ENCODE data around the gene WSCD1. TPM values are rescaled to one million over a fixed set of nuclear protein-coding genes. Genes with fewer than 3 reads are reported as not detected.

Gene WSCD1
- polyA plus RNA-seq, 3 donors = not detected

DNA sequence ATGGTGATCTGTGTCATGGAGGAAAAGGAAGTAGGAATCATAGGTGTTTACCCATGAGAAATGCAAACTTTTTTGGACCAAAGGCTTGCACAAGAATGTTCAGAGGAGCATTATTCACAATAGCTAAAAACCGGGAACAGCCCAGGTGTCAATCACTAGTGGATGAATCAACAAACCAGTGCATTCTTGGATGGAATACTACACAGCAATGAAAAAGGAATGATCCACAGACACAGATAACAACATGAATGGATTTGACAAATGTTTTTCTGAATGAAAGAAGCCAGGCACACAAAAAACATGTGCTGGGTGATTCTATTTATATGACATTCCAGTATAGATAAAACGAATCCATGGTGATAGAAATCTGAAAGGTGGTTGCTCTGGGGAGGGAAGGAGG, 36.0 kb downstream of the WSCD1 start:
- Histone ChIP-seq H3K4me3 (replicated peaks in 1 of 3; ENCODE audit: low read depth in 2 of 3, low read length in 3 of 3) (no peak overlapping the region), H3K9ac (ENCODE audit: insufficient read depth, low read length, poor library complexity, severe bottlenecking) (no peak overlapping the region), H3K4me1 (ENCODE audit: control insufficient read depth in 1 of 2, insufficient read depth in 2 of 2, low read length in 2 of 2) (no peaks in the 10 kb centered on the region), H3K36me3 (replicated peaks in 1 of 2; ENCODE audit: control insufficient read depth in 1 of 2, insufficient read depth in 2 of 2, low read length in 2 of 2) (no peaks in the 10 kb centered on the region), H3K27ac (ENCODE audit: low read depth in 1 of 2, low read length in 2 of 2) (no peak overlapping the region), H3K27me3 (ENCODE audit: control insufficient read depth in 2 of 2, insufficient read depth in 2 of 2, low read length in 2 of 2) (no peaks in the 10 kb centered on the region), H3K4me2 (replicated peaks; ENCODE audit: extremely low read depth, low read length, poor library complexity, severe bottlenecking) (no peak overlapping the region), H4K20me1 (ENCODE audit: insufficient read depth, low read length) (no peaks in the 10 kb centered on the region), H3K9me3 (replicated peaks in 1 of 2; ENCODE audit: control insufficient read depth in 1 of 2, insufficient read depth in 1 of 2, low read length in 2 of 2) (peaks cover 0 to 3% of the 10 kb centered on the region in 2 donors), H2AFZ (ENCODE audit: insufficient read depth, low read depth, low read length, poor library complexity, severe bottlenecking) (no peak overlapping the region), H3K79me2 (ENCODE audit: insufficient read depth, low read length) (no peaks in the 10 kb centered on the region)
- WGBS (ENCODE audit: insufficient coverage) = 100% methylated on average over 2 of the region's 2 CpGs
- TF ChIP-seq, protein P1, sequence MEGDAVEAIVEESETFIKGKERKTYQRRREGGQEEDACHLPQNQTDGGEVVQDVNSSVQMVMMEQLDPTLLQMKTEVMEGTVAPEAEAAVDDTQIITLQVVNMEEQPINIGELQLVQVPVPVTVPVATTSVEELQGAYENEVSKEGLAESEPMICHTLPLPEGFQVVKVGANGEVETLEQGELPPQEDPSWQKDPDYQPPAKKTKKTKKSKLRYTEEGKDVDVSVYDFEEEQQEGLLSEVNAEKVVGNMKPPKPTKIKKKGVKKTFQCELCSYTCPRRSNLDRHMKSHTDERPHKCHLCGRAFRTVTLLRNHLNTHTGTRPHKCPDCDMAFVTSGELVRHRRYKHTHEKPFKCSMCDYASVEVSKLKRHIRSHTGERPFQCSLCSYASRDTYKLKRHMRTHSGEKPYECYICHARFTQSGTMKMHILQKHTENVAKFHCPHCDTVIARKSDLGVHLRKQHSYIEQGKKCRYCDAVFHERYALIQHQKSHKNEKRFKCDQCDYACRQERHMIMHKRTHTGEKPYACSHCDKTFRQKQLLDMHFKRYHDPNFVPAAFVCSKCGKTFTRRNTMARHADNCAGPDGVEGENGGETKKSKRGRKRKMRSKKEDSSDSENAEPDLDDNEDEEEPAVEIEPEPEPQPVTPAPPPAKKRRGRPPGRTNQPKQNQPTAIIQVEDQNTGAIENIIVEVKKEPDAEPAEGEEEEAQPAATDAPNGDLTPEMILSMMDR (IDR thresholded peaks at IDR 0.05) = no peak
- no peak overlapping the region for H3K4me3 Mint-ChIP-seq
- no peak overlapping the region for H3K27ac Mint-ChIP-seq
- H3K27me3 Mint-ChIP-seq (ENCODE audit: low read depth in 3 of 3) = peaks cover 0 to 5% (median 2%) of the 10 kb centered on the region in 3 donors
- intact Hi-C loops (cut with micrococcal nuclease) = no loop called here
- no peak for DNase-seq
- no peaks in the 10 kb centered on the region for H3K4me1 Mint-ChIP-seq
- peaks cover 0 to 11% (median 2%) of the 10 kb centered on the region in 7 donors for H3K9me3 Mint-ChIP-seq
- no peaks in the 10 kb centered on the region for H3K36me3 Mint-ChIP-seq

- Mint-ChIP-seq H3K4me3 (no peak overlapping the region), H3K9me3 (peaks cover 0 to 11% (median 2%) of the 10 kb centered on the region in 7 donors), H3K27me3 (ENCODE audit: low read depth in 3 of 3) (peaks cover 0 to 5% (median 4%) of the 10 kb centered on the region in 3 donors), H3K27ac (no peak overlapping the region), H3K36me3 (no peaks in the 10 kb centered on the region), H3K4me1 (no peaks in the 10 kb centered on the region)
- H3K9ac ChIP-seq (ENCODE audit: insufficient read depth, low read length, poor library complexity, severe bottlenecking) = no peak overlapping the region
- no peaks in the 10 kb centered on the region for H4K20me1 ChIP-seq (ENCODE audit: insufficient read depth, low read length)
- H3K4me2 ChIP-seq (replicated peaks; ENCODE audit: extremely low read depth, low read length, poor library complexity, severe bottlenecking) = no peak overlapping the region
- no peaks in the 10 kb centered on the region for H3K36me3 ChIP-seq (replicated peaks in 1 of 2; ENCODE audit: control insufficient read depth in 1 of 2, insufficient read depth in 2 of 2, low read length in 2 of 2)
- H3K9me3 ChIP-seq (replicated peaks in 1 of 2; ENCODE audit: control insufficient read depth in 1 of 2, insufficient read depth in 1 of 2, low read length in 2 of 2) = peaks cover 0 to 3% of the 10 kb centered on the region in 2 donors
- intact Hi-C loops (cut with micrococcal nuclease) = no loop called here
- H3K79me2 ChIP-seq (ENCODE audit: insufficient read depth, low read length) = no peaks in the 10 kb centered on the region
- no peaks in the 10 kb centered on the region for H3K27me3 ChIP-seq (ENCODE audit: control insufficient read depth in 2 of 2, insufficient read depth in 2 of 2, low read length in 2 of 2)
- H3K27ac ChIP-seq (ENCODE audit: low read depth in 1 of 2, low read length in 2 of 2) = no peak overlapping the region
- 94% methylated on average over 8 of the region's 12 CpGs for WGBS (ENCODE audit: insufficient coverage)
- no peak for DNase-seq
- TF ChIP-seq, protein P1 (IDR thresholded peaks at IDR 0.05) = no peak
- no peaks in the 10 kb centered on the region for H3K4me1 ChIP-seq (ENCODE audit: control insufficient read depth in 1 of 2, insufficient read depth in 2 of 2, low read length in 2 of 2)
- no peak overlapping the region for H3K4me3 ChIP-seq (replicated peaks in 1 of 3; ENCODE audit: low read depth in 2 of 3, low read length in 3 of 3)
- no peak overlapping the region for H2AFZ ChIP-seq (ENCODE audit: insufficient read depth, low read depth, low read length, poor library complexity, severe bottlenecking)
These were observed 37.6 kb downstream of the WSCD1 start for GRCh38 chr17:6107791-6108190.
